Keratinocyte (primary cell): ENCODE data around the gene CREB3. TPM values are rescaled to one million over a fixed set of nuclear protein-coding genes. Genes with fewer than 3 reads are reported as not detected.

Source experiments
- DNase-seq: peaks from one replicate; pipeline ENCODE4 v3.0.0-alpha.2; 2011; ENCODE audit warnings: low read depth, missing footprints, low spot score
- FAIRE-seq: peaks from 2 replicates; lab custom pipeline; 2011; peaks lifted over from hg19 to GRCh38; lab: Jason Lieb, UNC
- H2AFZ ChIP-seq: 2 replicates; pipeline ENCODE4 v1.6.0; 2012; ENCODE audit warnings: low read length, control low read depth, inconsistent platforms; ENCODE audit not compliant: control insufficient read depth
- H3K27ac ChIP-seq: 2 replicates; pipeline ENCODE4 v1.5.1; 2011; ENCODE audit warnings: low read length; ENCODE audit not compliant: control insufficient read depth, insufficient read depth
- H3K27me3 ChIP-seq: 3 replicates; pipeline ENCODE4 v1.6.0; 2011; ENCODE audit warnings: low read length; ENCODE audit not compliant: control insufficient read depth, insufficient read depth; ENCODE audit errors: extremely low read depth
- H3K36me3 ChIP-seq, 2 experiments: 2 replicates in 1 of 2; 3 replicates in 1 of 2; pipeline ENCODE4 v1.5.1; 2011; ENCODE audit warnings: low read length in 2 of 2, mild to moderate bottlenecking in 1 of 2; ENCODE audit not compliant: control insufficient read depth in 2 of 2, insufficient read depth in 2 of 2; ENCODE audit errors: extremely low read depth in 1 of 2
- H3K4me1 ChIP-seq: 3 replicates; pipeline ENCODE4 v1.5.1; 2011; ENCODE audit warnings: low read length; ENCODE audit not compliant: control insufficient read depth, insufficient read depth; ENCODE audit errors: extremely low read depth
- H3K4me2 ChIP-seq: 3 replicates; pipeline ENCODE4 v1.6.0; 2011; ENCODE audit warnings: low read depth, low read length; ENCODE audit not compliant: control insufficient read depth, insufficient read depth; ENCODE audit errors: extremely low read depth
- H3K4me3 ChIP-seq, 3 experiments: fragments of 200-600 bp in 1 of 3; sonication (generic) in 1 of 3; 2 replicates in 2 of 3; 3 replicates in 1 of 3; pipeline ENCODE4 v1.5.1; 2011 to 2016; ENCODE audit warnings: low read length in 3 of 3, mild to moderate bottlenecking in 3 of 3, control low read depth in 2 of 3, inconsistent platforms in 1 of 3, low read depth in 1 of 3, mixed read lengths in 1 of 3, mixed run types in 1 of 3, moderate library complexity in 1 of 3; ENCODE audit not compliant: control insufficient read depth in 2 of 3, insufficient read depth in 2 of 3; ENCODE audit errors: extremely low read depth in 1 of 3
- H3K79me2 ChIP-seq: 2 replicates; pipeline ENCODE4 v1.6.0; 2012; ENCODE audit warnings: low read length; ENCODE audit not compliant: control insufficient read depth, insufficient read depth
- H3K9ac ChIP-seq: 3 replicates; pipeline ENCODE4 v1.6.0; 2011; ENCODE audit warnings: low read length; ENCODE audit not compliant: control insufficient read depth, insufficient read depth; ENCODE audit errors: extremely low read depth
- H3K9me1 ChIP-seq: 3 replicates; pipeline ENCODE4 v1.6.0; 2011; ENCODE audit warnings: low read length; ENCODE audit not compliant: control insufficient read depth, insufficient read depth; ENCODE audit errors: extremely low read depth
- H3K9me3 ChIP-seq: 2 replicates; pipeline ENCODE4 v1.5.1; 2012; ENCODE audit warnings: low read depth, low read length; ENCODE audit not compliant: control insufficient read depth
- H4K20me1 ChIP-seq: 3 replicates; pipeline ENCODE4 v1.6.0; 2011; ENCODE audit warnings: low read length; ENCODE audit not compliant: control insufficient read depth, insufficient read depth; ENCODE audit errors: extremely low read depth
- EZH2 ChIP-seq: IDR thresholded peaks from one replicate; pipeline ENCODE4 v1.6.1; 2012; ENCODE audit warnings: inconsistent platforms, mild to moderate bottlenecking, low read length, moderate library complexity
- dilution Hi-C: fragments of 300-500 bp; cut with MboI; formaldehyde crosslinking; loops from one replicate; pipeline ENCODE4 v1.7.0; 2020; ENCODE audit warnings: low sequenced_read_pairs; ENCODE audit not compliant: extremely low pct_ligation_motif_present
- polyA plus RNA-seq, 5 experiments: library from polyadenylated mRNA; depleted of rRNA in 3 of 5; stranded (reverse) in 3 of 5; stranded (forward) in 1 of 5; unstranded in 1 of 5; fragments of >200 nt; gene quantifications; 1 replicate in 1 of 5; 2 replicates in 3 of 5; 3 replicates in 1 of 5; pipeline versions ENCODE4 v1.2.1 to v1.2.3, GENCODE V29; 2011 to 2012; ENCODE audit warnings: missing spikeins in 2 of 5, low read depth in 1 of 5, low replicate concordance in 1 of 5
- TF ChIP-seq, protein P1 (sequence below), 3 experiments: IDR thresholded peaks in 1 of 3; conservative IDR thresholded peaks in 1 of 3; optimal IDR thresholded peaks in 1 of 3; 2 replicates in 2 of 3; 3 replicates in 1 of 3; pipeline versions ENCODE3 to v1.5.1; 2011; ENCODE audit warnings: low read length in 3 of 3, mild to moderate bottlenecking in 3 of 3, moderate library complexity in 2 of 3, control low read depth in 1 of 3, inconsistent platforms in 1 of 3; ENCODE audit not compliant: insufficient read depth in 2 of 3; ENCODE audit errors: extremely low read depth in 1 of 3

CREB3 gene
- polyA plus RNA-seq, 1 donor (not counting 4 experiments of a cell fraction or from before 2014, with no cell fraction given) = 24.6 TPM

DNA sequence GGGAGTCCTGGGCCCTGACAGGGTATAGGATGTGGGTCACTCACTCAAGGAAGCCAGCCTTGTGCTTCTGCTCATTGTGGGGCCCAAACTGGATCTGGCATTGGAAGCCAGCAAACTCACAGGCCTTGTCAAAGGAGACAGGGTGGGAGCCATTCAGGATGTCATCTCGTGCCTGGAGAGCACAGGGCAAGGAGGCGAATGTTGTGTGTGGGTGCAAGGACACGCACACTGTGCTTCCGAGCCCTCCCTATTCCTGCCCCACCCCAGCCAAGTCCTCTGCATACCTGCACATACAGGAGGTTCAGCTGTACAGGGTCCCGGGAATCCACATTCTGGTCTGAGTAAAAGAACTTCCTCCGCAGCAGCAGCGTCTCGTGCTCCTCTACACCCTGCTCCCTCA lies 8.6 kb upstream of the CREB3 start:
- Histone ChIP-seq H3K9me3 (no peaks in the 10 kb centered on the region), H3K9me1 (peaks cover 2% of the 10 kb centered on the region), H2AFZ (no peak overlapping the region), H3K4me2 (no peak overlapping the region), H3K27ac (no peak overlapping the region), H3K4me3 (no peak overlapping the region), H3K9ac (no peak overlapping the region), H3K27me3 (no peaks in the 10 kb centered on the region), H4K20me1 (peaks cover 16% of the 10 kb centered on the region), H3K79me2 (peaks cover 37% of the 10 kb centered on the region), H3K4me1 (peaks cover 18% of the 10 kb centered on the region), H3K36me3 (peaks cover 56 to 63% of the 10 kb centered on the region in 2 experiments)
- dilution Hi-C loops = no loop called here
- DNase-seq = no peak
- TF ChIP-seq, protein P1, sequence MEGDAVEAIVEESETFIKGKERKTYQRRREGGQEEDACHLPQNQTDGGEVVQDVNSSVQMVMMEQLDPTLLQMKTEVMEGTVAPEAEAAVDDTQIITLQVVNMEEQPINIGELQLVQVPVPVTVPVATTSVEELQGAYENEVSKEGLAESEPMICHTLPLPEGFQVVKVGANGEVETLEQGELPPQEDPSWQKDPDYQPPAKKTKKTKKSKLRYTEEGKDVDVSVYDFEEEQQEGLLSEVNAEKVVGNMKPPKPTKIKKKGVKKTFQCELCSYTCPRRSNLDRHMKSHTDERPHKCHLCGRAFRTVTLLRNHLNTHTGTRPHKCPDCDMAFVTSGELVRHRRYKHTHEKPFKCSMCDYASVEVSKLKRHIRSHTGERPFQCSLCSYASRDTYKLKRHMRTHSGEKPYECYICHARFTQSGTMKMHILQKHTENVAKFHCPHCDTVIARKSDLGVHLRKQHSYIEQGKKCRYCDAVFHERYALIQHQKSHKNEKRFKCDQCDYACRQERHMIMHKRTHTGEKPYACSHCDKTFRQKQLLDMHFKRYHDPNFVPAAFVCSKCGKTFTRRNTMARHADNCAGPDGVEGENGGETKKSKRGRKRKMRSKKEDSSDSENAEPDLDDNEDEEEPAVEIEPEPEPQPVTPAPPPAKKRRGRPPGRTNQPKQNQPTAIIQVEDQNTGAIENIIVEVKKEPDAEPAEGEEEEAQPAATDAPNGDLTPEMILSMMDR (optimal IDR thresholded peaks at IDR 0.05 in 1 of 3, IDR thresholded peaks at IDR 0.05 in 1 of 3, conservative IDR thresholded peaks at IDR 0.05 in 1 of 3; ENCODE audit: extremely low read depth in 1 of 3, insufficient read depth in 2 of 3, low read length in 3 of 3) = no peak
- TF ChIP-seq EZH2 = no peak
- FAIRE-seq = no peak

GRCh38 chr9:35725362-35725761 lies 7.1 kb upstream of the CREB3 start:
- Histone ChIP-seq H3K9me3 (no peaks in the 10 kb centered on the region), H3K36me3 (peaks cover 43 to 49% of the 10 kb centered on the region in 2 experiments), H3K4me3 (no peak overlapping the region), H2AFZ (no peak overlapping the region), H3K27me3 (no peaks in the 10 kb centered on the region), H3K27ac (no peak overlapping the region), H3K9ac (no peak overlapping the region), H3K79me2 (peaks cover 49% of the 10 kb centered on the region), H3K9me1 (peaks cover 7% of the 10 kb centered on the region), H3K4me2 (no peak overlapping the region), H4K20me1 (peaks cover 26% of the 10 kb centered on the region), H3K4me1 (peaks cover 29% of the 10 kb centered on the region)
- dilution Hi-C loops = no loop called here
- DNase-seq = no peak
- TF ChIP-seq, protein P1 (optimal IDR thresholded peaks at IDR 0.05 in 1 of 3, IDR thresholded peaks at IDR 0.05 in 1 of 3, conservative IDR thresholded peaks at IDR 0.05 in 1 of 3; ENCODE audit: extremely low read depth in 1 of 3, insufficient read depth in 2 of 3, low read length in 3 of 3) = no peak
- TF ChIP-seq EZH2 = no peak
- no peak for FAIRE-seq
